Uterus (tissue), 4 donors: Measurements from ENCODE around the gene RRAGD. TPM values are rescaled to one million over a fixed set of nuclear protein-coding genes. Genes with fewer than 3 reads are reported as not detected.

Experiments
- DNase-seq, 2 donors: peaks; one replicate each; pipeline ENCODE4 v3.0.0-alpha.2; 2019 to 2020
- H3K27ac ChIP-seq, 2 donors: fragments of 200-600 bp; sonication (generic); 1 replicate in 1 of 2; 2 replicates in 1 of 2; pipeline ENCODE4 v1.5.1; 2016 to 2018
- H3K27me3 ChIP-seq, 2 donors: fragments of 200-600 bp; sonication (generic); one replicate each; pipeline ENCODE4 v1.5.1; 2018 to 2019; ENCODE audit warnings: control low read depth in 1 of 2
- H3K36me3 ChIP-seq, 2 donors: fragments of 200-600 bp; sonication (generic); one replicate each; pipeline ENCODE4 v1.5.1; 2019; ENCODE audit warnings: control low read depth in 1 of 2
- H3K4me1 ChIP-seq, 2 donors: fragments of 200-600 bp; sonication (generic); one replicate each; pipeline ENCODE4 v1.5.1; 2018 to 2019; ENCODE audit warnings: control low read depth in 1 of 2
- H3K4me3 ChIP-seq, 2 donors: fragments of 200-600 bp; sonication (generic); 1 replicate in 1 of 2; 2 replicates in 1 of 2; pipeline ENCODE4 v1.5.1; 2018 to 2019; ENCODE audit warnings: mild to moderate bottlenecking in 1 of 2
- H3K9me3 ChIP-seq, 2 donors: fragments of 200-600 bp; sonication (generic); one replicate each; pipeline ENCODE4 v1.5.1; 2019; ENCODE audit warnings: control low read depth in 1 of 2
- POLR2A ChIP-seq, 2 donors: fragments of 450-650 bp; IDR thresholded peaks; one replicate each; pipeline ENCODE4 v1.6.1; 2016; ENCODE audit warnings: antibody characterized with exemption in 2 of 2, mild to moderate bottlenecking in 1 of 2, moderate library complexity in 1 of 2
- intact Hi-C: fragments of 100-400 bp; cut with DNase I; formaldehyde crosslinking; loops from one replicate; pipeline ENCODE4 v1.15.1; 2023; ENCODE audit warnings: low total_unique reads
- total RNA-seq, 4 donors: library from RNA; depleted of rRNA in 3 of 4; stranded (reverse); fragments of >200 nt in 3 of 4; gene quantifications; one replicate each; pipeline versions ENCODE4 v1.1.0 to v1.2.4, GENCODE V29; 2014 to 2023
- TF ChIP-seq, protein P1 (sequence below), 4 experiments: fragments of 200-600 bp in 2 of 4; fragments of 450-650 bp in 2 of 4; sonication (generic) in 2 of 4; IDR thresholded peaks; one replicate each; pipeline ENCODE4 v1.5.1; 2016 to 2019; ENCODE audit warnings: antibody characterized with exemption in 4 of 4, mild to moderate bottlenecking in 2 of 4, moderate library complexity in 1 of 4
- donor health status: DM: yes; HTN: yes; CAD: no.

RRAGD gene
- total RNA-seq, 4 donors from 2014 or later: 0.26 to 6.5 (median 3.6) TPM

DNA sequence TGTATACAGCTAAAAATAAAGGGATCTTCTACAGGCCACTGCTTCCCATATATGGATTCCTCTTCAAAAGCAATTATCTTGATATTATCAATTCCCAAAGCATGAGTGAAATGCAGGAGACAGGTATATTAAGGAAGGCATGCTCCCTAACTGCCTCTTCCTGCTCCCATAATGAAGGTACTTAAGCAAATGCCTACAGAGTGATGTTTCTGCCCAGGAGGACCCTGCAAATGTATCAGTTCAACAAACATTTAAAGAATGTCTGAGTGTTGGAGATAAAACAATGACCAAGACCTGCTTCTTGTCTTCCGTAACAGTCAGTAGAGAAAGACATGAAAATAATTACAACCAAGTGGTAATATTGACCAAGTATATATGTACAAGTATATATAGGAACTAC is 63.7 kb downstream of the RRAGD start:
- H3K36me3 ChIP-seq: no peaks in the 10 kb centered on the region
- H3K27me3 ChIP-seq: no peaks in the 10 kb centered on the region
- no peak overlapping the region for H3K27ac ChIP-seq
- no peak for TF ChIP-seq POLR2A (IDR thresholded peaks at IDR 0.05)
- TF ChIP-seq, protein P1, sequence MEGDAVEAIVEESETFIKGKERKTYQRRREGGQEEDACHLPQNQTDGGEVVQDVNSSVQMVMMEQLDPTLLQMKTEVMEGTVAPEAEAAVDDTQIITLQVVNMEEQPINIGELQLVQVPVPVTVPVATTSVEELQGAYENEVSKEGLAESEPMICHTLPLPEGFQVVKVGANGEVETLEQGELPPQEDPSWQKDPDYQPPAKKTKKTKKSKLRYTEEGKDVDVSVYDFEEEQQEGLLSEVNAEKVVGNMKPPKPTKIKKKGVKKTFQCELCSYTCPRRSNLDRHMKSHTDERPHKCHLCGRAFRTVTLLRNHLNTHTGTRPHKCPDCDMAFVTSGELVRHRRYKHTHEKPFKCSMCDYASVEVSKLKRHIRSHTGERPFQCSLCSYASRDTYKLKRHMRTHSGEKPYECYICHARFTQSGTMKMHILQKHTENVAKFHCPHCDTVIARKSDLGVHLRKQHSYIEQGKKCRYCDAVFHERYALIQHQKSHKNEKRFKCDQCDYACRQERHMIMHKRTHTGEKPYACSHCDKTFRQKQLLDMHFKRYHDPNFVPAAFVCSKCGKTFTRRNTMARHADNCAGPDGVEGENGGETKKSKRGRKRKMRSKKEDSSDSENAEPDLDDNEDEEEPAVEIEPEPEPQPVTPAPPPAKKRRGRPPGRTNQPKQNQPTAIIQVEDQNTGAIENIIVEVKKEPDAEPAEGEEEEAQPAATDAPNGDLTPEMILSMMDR (IDR thresholded peaks at IDR 0.05): no peak
- no peak overlapping the region for H3K4me3 ChIP-seq
- no peak for DNase-seq
- intact Hi-C loops: no loop called here
- peaks cover 0 to 3% of the 10 kb centered on the region in 2 donors for H3K4me1 ChIP-seq
- no peaks in the 10 kb centered on the region for H3K9me3 ChIP-seq

DNA sequence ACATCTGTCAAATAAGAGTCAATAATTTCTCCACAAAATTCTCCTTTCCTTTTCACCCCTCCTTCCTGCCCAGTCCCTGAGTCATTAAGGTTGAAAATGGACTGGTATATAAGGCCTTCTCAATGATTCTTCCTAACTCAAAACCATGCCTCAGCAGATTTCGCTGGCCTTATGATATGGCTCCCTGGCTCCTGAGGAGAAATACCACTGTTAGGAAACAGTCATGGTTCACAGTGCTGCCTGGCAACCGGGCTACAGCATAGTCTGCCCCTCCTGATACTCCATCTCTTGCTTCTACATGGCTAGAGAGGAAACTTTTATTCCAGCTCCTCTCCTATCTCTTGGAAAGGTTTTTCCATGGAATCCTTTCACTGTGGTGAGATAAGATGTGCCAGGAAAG is 64.2 kb downstream of the RRAGD start:
- no peaks in the 10 kb centered on the region for H3K36me3 ChIP-seq
- H3K27ac ChIP-seq: no peak overlapping the region
- H3K27me3 ChIP-seq: no peaks in the 10 kb centered on the region
- intact Hi-C loops: no loop called here
- H3K4me1 ChIP-seq: no peaks in the 10 kb centered on the region
- TF ChIP-seq, protein P1 (IDR thresholded peaks at IDR 0.05): no peak
- no peak for TF ChIP-seq POLR2A (IDR thresholded peaks at IDR 0.05)
- DNase-seq: no peak
- no peak overlapping the region for H3K4me3 ChIP-seq
- no peaks in the 10 kb centered on the region for H3K9me3 ChIP-seq

DNA sequence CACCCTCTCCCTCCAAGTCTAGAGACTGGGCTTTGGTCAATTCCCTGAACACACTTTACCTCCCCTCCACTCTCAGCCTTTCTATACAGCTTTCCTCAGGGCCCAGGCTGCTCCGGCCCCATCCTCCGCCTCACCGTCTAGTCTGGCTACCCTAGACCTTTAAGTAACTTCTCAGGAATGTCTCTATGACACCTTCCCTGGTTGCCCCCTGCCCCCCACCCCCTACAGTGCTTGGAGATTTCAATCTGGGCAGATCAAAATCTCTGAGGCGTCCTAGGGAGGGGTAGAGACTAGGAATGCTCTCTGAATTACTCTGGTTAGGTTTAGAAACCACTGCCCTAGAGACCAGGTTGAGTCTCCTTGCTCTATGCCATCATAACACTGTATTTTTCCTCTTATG is 65.6 kb downstream of the RRAGD start:
- Histone ChIP-seq H3K27me3 (no peaks in the 10 kb centered on the region), H3K36me3 (no peaks in the 10 kb centered on the region), H3K4me1 (no peaks in the 10 kb centered on the region), H3K27ac (no peak overlapping the region), H3K4me3 (no peak overlapping the region), H3K9me3 (no peaks in the 10 kb centered on the region)
- intact Hi-C loops: no loop called here
- no peak for DNase-seq
- TF ChIP-seq POLR2A (IDR thresholded peaks at IDR 0.05): no peak
- TF ChIP-seq, protein P1 (IDR thresholded peaks at IDR 0.05): no peak

DNA sequence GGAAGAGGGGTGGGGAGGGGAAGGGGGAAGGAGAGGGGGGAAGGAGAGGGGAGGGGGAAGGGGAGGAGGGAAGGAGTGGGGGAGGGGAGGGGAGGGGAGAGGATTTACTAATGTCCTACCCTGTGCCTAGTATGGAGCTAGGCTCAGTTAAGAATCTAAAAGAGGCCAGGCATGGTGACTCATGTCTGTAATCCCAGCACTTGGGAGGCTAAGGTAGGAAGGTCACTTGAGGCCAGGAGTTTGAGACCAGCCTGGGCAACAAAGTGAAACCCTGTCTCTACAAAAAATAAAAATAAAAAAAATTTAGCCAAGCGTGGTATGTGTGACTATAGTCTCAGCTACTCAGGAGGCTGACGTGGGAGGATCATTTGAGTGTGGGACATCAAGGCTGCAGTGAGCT is 72.5 kb downstream of the RRAGD start:
- DNase-seq: no peak
- H3K36me3 ChIP-seq: no peaks in the 10 kb centered on the region
- no peak overlapping the region for H3K4me3 ChIP-seq
- H3K4me1 ChIP-seq: no peaks in the 10 kb centered on the region
- intact Hi-C loops: no loop called here
- no peak overlapping the region for H3K27ac ChIP-seq
- TF ChIP-seq, protein P1 (IDR thresholded peaks at IDR 0.05): no peak
- TF ChIP-seq POLR2A (IDR thresholded peaks at IDR 0.05): no peak
- no peaks in the 10 kb centered on the region for H3K27me3 ChIP-seq
- H3K9me3 ChIP-seq: no peaks in the 10 kb centered on the region

DNA sequence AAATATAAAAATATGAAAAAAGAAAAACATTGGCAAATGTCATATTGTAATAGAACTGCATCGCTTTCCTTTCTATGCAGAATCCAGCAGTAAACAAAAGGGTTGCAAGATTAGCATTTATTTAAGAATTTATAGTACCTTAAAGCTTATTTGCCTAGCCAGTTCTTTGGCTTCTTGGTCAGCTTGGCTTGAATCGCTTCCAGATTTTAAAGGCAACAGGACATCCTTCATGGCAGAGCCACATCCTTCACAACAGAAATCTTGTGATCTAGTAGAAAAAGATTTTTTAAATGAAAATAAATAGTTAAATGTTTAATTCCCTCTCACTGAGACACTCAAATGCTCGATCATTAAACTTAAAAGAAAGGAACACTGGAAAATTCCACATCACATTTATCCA is 76.9 kb downstream of the RRAGD start:
- no peaks in the 10 kb centered on the region for H3K9me3 ChIP-seq
- no peaks in the 10 kb centered on the region for H3K27me3 ChIP-seq
- no peaks in the 10 kb centered on the region for H3K36me3 ChIP-seq
- TF ChIP-seq, protein P1 (IDR thresholded peaks at IDR 0.05): no peak
- no peak for TF ChIP-seq POLR2A (IDR thresholded peaks at IDR 0.05)
- H3K27ac ChIP-seq: no peak overlapping the region
- no peak for DNase-seq
- intact Hi-C loops: no loop called here
- H3K4me3 ChIP-seq: no peak overlapping the region
- no peaks in the 10 kb centered on the region for H3K4me1 ChIP-seq
